PC-3 (cell line): Measurements from ENCODE around the gene ZNF469. TPM values are rescaled to one million over a fixed set of nuclear protein-coding genes. Genes with fewer than 3 reads are reported as not detected.

Source experiments
- ATAC-seq: fragments of 200-7000 bp; cut with Tn5 transposase; 2 replicates; pipeline ENCODE4 v1.9.1; 2020; ENCODE audit warnings: mild to moderate bottlenecking, moderate library complexity
- BruUV-seq: library from RNA; stranded (reverse); fragments of 400-500 nt; replicated peaks from 2 replicates; lab custom pipeline; 2021; lab: Mats Ljungman, UMichigan
- CTCF ChIA-PET: fragments of 300-600 bp; sonication (Branson Sonifier 250); formaldehyde crosslinking; loops from one replicate; lab custom pipeline; 2022; ENCODE audit warnings: antibody characterized with exemption; lab: Charles Lee
- POLR2A ChIA-PET: fragments of 300-600 bp; sonication (Branson Sonifier 250); formaldehyde crosslinking; loops from one replicate; lab custom pipeline; 2022; ENCODE audit warnings: antibody characterized with exemption; ENCODE audit not compliant: unreplicated experiment; lab: Charles Lee
- DNase-seq: peaks from one replicate; pipeline ENCODE4 v3.0.0-alpha.2; 2015
- H2AFZ ChIP-seq: fragments of 300-600 bp; sonication (generic); 2 replicates; pipeline ENCODE4 v1.6.0; 2016; ENCODE audit warnings: antibody characterized with exemption, low read length
- H3F3A ChIP-seq: fragments of 300-600 bp; sonication (generic); one replicate; pipeline ENCODE4 v1.6.0; 2017; ENCODE audit warnings: antibody characterized with exemption, low read length, control low read depth, mild to moderate bottlenecking; ENCODE audit not compliant: unreplicated experiment
- H3K27ac ChIP-seq: fragments of 300-600 bp; sonication (generic); 2 replicates; pipeline ENCODE4 v1.5.1; 2016; ENCODE audit warnings: mild to moderate bottlenecking, low read length
- H3K27me3 ChIP-seq: fragments of 300-600 bp; sonication (generic); 2 replicates; pipeline ENCODE4 v1.6.1; 2016; ENCODE audit warnings: low read length, mixed read lengths
- H3K36me3 ChIP-seq: fragments of 300-600 bp; sonication (generic); 2 replicates; pipeline ENCODE4 v1.6.1; 2016; ENCODE audit warnings: low read depth, mixed run types, low read length, mixed read lengths
- H3K4me1 ChIP-seq: fragments of 300-600 bp; sonication (generic); 2 replicates; pipeline ENCODE4 v1.5.1; 2016; ENCODE audit warnings: low read length; ENCODE audit not compliant: insufficient read depth
- H3K4me2 ChIP-seq: fragments of 300-600 bp; sonication (generic); 2 replicates; pipeline ENCODE4 v1.6.0; 2016; ENCODE audit warnings: low read length
- H3K4me3 ChIP-seq: fragments of 300-600 bp; sonication (generic); 2 replicates; pipeline ENCODE4 v1.5.1; 2016; ENCODE audit warnings: mild to moderate bottlenecking, low read length, mixed read lengths
- H3K79me2 ChIP-seq: fragments of 300-600 bp; sonication (generic); 2 replicates; pipeline ENCODE4 v1.6.1; 2017; ENCODE audit warnings: low read length, mixed read lengths
- H3K9ac ChIP-seq: fragments of 300-600 bp; sonication (generic); 2 replicates; pipeline ENCODE4 v1.6.0; 2016; ENCODE audit warnings: mild to moderate bottlenecking, low read length
- H3K9me2 ChIP-seq: fragments of 300-600 bp; sonication (generic); replicated peaks from 2 replicates; pipeline ENCODE4 v1.6.1; 2016; ENCODE audit warnings: mixed run types, low read length, mixed read lengths
- H3K9me3 ChIP-seq: fragments of 300-600 bp; sonication (generic); 2 replicates; pipeline ENCODE4 v1.6.1; 2016; ENCODE audit warnings: low read length, mixed read lengths
- H4K20me1 ChIP-seq: fragments of 300-600 bp; sonication (generic); 2 replicates; pipeline ENCODE4 v1.6.1; 2016; ENCODE audit warnings: low read length, mixed read lengths
- CTCF ChIP-seq: fragments of 300-600 bp; sonication (generic); conservative IDR thresholded peaks from 2 replicates; pipeline ENCODE4 v1.5.1; 2017; ENCODE audit warnings: antibody characterized with exemption, low read depth, mild to moderate bottlenecking, low read length
- EZH2 ChIP-seq: fragments of 300-600 bp; sonication (generic); IDR thresholded peaks from one replicate; pipeline ENCODE4 v1.6.1; 2017; ENCODE audit warnings: antibody characterized with exemption, mild to moderate bottlenecking, low read length; ENCODE audit not compliant: unreplicated experiment
- EZH2phosphoT487 ChIP-seq: fragments of 300-600 bp; sonication (generic); IDR thresholded peaks from 2 replicates; pipeline ENCODE4 v1.6.1; 2018; ENCODE audit warnings: mild to moderate bottlenecking, antibody characterized with exemption, low read length, borderline replicate concordance
- intact Hi-C: fragments of 100-400 bp; cut with micrococcal nuclease; formaldehyde crosslinking; loops from 2 replicates; pipeline ENCODE4 v1.9.0; 2023
- total RNA-seq: library from RNA; depleted of rRNA; stranded (reverse); fragments of >200 nt; gene quantifications from 2 replicates; pipeline ENCODE4 v1.2.3, GENCODE V29; 2014

The ZNF469 gene
- total RNA-seq, 1 experiment from 2014 or later, result 3.1 TPM

GRCh38 chr16:88360999-88361398 is 21.8 kb upstream of the ZNF469 start:
- TF ChIP-seq CTCF (no peak), EZH2phosphoT487 (no peak), EZH2 (no peak)
- no peaks in the 10 kb centered on the region for H3K4me1 ChIP-seq
- no peak for DNase-seq
- H3K4me2 ChIP-seq, result no peak overlapping the region
- no peak overlapping the region for H3K9ac ChIP-seq
- no peak overlapping the region for H3K27ac ChIP-seq
- H3K9me2 ChIP-seq, result no peaks in the 10 kb centered on the region
- intact Hi-C loops, result no loop called here
- ChIA-PET POLR2A (no interaction called here), CTCF (no interaction called here)
- ATAC-seq, result no peak
- H3K4me3 ChIP-seq, result no peak overlapping the region
- no peaks in the 10 kb centered on the region for H3K27me3 ChIP-seq
- H3F3A ChIP-seq, result no peaks in the 10 kb centered on the region
- H3K36me3 ChIP-seq, result no peaks in the 10 kb centered on the region
- no peaks in the 10 kb centered on the region for H3K9me3 ChIP-seq
- BruUV-seq, result no TSS peak
- no peaks in the 10 kb centered on the region for H4K20me1 ChIP-seq
- no peaks in the 10 kb centered on the region for H3K79me2 ChIP-seq
- H2AFZ ChIP-seq, result no peak overlapping the region

DNA sequence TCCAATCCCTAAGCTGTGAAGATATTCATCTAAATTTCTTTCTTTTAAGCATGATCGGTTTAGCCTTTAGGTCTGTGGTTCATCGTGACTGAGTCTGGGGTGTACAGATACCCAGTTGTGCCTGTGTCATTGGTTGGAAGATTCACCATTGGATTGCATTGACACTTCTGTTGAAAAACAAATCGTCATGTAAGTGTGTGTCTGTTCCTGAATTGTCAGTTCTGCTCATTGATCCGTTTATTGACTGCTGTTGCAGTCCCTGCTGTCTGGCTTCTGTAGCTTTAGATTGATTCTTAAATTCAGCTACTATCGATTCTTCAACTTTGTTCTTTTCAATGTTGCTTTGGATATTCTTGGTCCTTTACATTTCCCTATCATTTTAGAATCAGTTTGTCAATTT is 21.0 kb upstream of the ZNF469 start:
- Histone ChIP-seq H3K4me2 (no peak overlapping the region), H3K27me3 (no peaks in the 10 kb centered on the region), H3F3A (no peaks in the 10 kb centered on the region), H3K4me1 (no peaks in the 10 kb centered on the region), H3K9me3 (no peaks in the 10 kb centered on the region), H4K20me1 (no peaks in the 10 kb centered on the region), H3K36me3 (no peaks in the 10 kb centered on the region), H3K9me2 (no peaks in the 10 kb centered on the region), H3K27ac (no peak overlapping the region), H3K9ac (no peak overlapping the region), H3K79me2 (no peaks in the 10 kb centered on the region), H3K4me3 (no peak overlapping the region), H2AFZ (no peak overlapping the region)
- no TSS peak for BruUV-seq
- DNase-seq (no peak), ATAC-seq (no peak)
- CTCF ChIA-PET, result no interaction called here
- intact Hi-C loops, result no loop called here
- POLR2A ChIA-PET, result no interaction called here
- no peak for TF ChIP-seq EZH2
- no peak for TF ChIP-seq CTCF
- no peak for TF ChIP-seq EZH2phosphoT487

- no peak overlapping the region for H3K9ac ChIP-seq
- no peak overlapping the region for H3K4me2 ChIP-seq
- no peak overlapping the region for H2AFZ ChIP-seq
- H3K9me2 ChIP-seq, result no peaks in the 10 kb centered on the region
- H3K4me1 ChIP-seq, result no peaks in the 10 kb centered on the region
- no peak for DNase-seq
- no peaks in the 10 kb centered on the region for H3K36me3 ChIP-seq
- no TSS peak for BruUV-seq
- H3K9me3 ChIP-seq, result no peaks in the 10 kb centered on the region
- intact Hi-C loops, result no loop called here
- POLR2A ChIA-PET, result no interaction called here
- no peaks in the 10 kb centered on the region for H3K79me2 ChIP-seq
- no peak overlapping the region for H3K4me3 ChIP-seq
- no peaks in the 10 kb centered on the region for H3K27me3 ChIP-seq
- H3K27ac ChIP-seq, result no peak overlapping the region
- H4K20me1 ChIP-seq, result no peaks in the 10 kb centered on the region
- ATAC-seq, result no peak
- no peaks in the 10 kb centered on the region for H3F3A ChIP-seq
- CTCF ChIA-PET, result no interaction called here
- TF ChIP-seq EZH2phosphoT487 (no peak), EZH2 (no peak), CTCF (no peak)
Measured at GRCh38 chr16:88363239-88363891, 19.4 kb upstream of the ZNF469 start.
